HG02973 (cell line): ENCODE measurements around the gene LRRTM4.

Source experiments
- ATAC-seq: cut with Tn5 transposase; IDR thresholded peaks from one replicate; pipeline ENCODE4 v1.9.1; 2021; ENCODE audit warnings: moderate library complexity; ENCODE audit not compliant: unreplicated experiment

Gene LRRTM4

GRCh38 chr2:77325395-77325794 lies 196.8 kb downstream of the LRRTM4 start:
- ATAC-seq = no peak

GRCh38 chr2:77322431-77322830 lies 199.7 kb downstream of the LRRTM4 start:
- no peak for ATAC-seq

DNA sequence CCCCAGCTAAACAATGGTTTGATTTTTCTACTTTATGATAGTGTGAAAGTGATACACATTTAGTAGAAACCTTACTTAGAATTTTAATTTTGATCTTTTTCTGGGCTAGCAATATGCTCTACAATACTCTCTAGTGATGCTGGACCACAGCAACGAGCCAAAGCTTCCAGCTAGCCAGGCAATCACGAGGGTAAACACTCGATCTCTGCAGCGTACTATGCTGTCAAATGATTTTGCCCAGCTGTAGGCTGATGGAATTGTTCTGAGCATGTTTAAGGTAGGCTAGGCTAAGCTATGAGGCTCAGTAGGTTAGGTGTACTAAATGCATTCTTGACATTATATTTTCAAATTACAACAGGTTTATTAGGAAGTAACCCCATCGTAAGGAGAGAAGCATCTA lies 207.5 kb downstream of the LRRTM4 start:
- ATAC-seq = no peak

DNA sequence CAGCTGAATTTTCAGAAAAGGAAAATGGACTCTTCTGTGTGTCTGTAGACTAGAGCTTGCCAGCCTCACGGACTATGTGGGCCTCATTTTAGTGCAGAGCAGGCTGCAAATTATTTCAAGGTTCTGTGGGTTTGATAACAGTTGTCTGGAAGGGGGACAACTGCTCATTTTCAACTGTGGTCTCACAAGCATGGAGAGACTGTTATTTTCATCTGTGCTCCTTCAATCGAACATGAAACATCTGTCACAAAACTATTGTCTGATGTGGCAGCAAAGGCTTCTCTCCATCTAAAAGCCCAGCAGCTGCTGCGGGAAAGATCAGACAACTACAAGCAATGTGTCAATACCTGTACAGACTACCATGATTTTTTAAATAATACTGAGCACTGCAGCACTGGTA lies 211.8 kb downstream of the LRRTM4 start:
- ATAC-seq = no peak

DNA sequence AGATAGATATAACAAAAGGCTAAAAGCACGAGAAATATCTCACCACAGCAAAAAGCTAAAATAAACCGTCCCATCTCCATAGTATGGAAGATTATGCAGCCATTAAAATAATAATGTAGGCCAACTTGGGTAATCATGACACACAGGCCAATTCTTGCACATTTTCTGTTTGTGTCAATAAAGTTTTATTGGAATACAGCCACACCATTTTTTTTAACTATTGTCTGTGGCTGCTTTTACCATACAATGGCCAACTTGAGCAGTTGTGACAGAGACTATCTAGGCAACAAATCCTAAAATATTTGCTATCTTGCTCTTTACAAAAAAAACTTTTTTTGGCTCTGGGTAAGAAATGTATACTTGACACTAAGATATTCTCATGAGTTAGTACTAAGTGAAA lies 212.5 kb downstream of the LRRTM4 start:
- ATAC-seq = no peak

DNA sequence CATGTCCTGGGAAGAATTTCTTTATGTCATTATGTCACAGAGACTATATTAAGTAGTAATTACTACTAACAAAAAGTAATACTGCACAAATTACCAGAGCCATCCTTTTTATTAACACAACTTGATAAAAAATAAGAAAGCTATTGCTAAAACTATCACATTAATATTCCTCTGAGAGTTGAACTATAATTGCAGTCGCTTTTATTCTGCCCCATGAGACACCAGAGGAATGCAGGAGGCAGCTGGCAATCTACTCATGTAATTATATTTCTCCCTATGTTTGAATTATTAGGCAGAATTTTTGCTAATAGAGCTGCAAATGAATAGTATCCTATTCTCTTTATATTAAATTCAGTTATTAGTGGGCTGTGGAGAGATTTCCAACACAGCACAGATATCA lies 220.7 kb downstream of the LRRTM4 start:
- no peak for ATAC-seq

- ATAC-seq = no peak
These were observed 225.4 kb downstream of the LRRTM4 start for GRCh38 chr2:77296791-77297190.

DNA sequence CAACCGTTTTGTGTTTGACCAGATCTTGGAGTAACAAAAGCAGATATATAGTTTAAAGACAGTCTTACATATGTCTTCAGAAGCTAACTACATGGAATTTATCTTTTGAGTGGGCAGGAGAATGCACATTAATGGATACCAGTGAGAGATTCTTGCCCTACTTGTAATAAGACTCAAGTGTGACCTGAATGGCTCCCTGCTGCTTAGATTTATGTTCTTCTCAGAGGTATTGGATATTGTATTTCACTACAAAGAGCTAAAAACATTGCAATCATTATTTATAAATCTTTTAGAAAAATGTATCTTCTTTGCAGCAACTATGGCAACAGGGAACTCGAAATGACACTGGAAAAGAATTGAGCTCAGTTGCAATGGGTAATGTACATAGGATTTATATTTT lies 227.7 kb downstream of the LRRTM4 start:
- no peak for ATAC-seq

DNA sequence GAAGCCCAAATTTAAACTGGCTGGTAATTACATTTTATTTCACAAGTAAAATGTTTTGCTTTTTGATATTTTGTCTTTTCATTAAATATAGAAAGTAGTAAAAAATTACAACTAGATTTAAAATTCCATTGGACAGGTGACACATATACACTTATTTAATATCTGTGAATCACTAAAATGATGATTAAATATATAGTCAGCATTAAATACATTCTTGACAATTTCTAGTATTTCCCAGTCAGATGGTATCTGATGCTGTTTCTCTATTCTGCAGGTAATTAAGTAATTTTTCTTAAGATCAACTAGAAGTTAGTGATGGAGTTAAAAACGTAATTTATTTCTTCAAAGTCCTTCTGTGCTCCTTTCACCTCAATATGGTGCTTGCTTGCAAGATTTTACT lies 237.8 kb downstream of the LRRTM4 start:
- no peak for ATAC-seq

GRCh38 chr2:77271262-77271661 lies 250.9 kb downstream of the LRRTM4 start:
- ATAC-seq = no peak

DNA sequence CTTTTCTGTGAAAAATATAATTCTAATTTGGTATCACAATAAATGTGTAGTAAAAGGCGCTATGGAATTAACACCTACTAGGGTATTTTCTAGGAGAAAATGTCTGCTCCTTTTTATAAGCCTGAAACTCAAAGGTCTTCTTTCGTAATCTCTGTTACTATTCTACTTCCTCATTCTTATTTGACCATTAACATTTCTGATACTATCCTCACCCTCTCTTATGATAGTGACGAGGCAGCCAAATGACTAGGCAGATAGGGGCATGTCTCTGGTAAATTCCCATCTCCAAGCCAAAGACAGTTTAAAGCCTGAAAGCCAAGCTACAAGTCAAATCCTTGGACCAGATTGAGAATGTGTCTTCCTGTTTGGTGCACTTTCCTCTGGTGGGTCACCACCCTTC lies 251.7 kb downstream of the LRRTM4 start:
- no peak for ATAC-seq

DNA sequence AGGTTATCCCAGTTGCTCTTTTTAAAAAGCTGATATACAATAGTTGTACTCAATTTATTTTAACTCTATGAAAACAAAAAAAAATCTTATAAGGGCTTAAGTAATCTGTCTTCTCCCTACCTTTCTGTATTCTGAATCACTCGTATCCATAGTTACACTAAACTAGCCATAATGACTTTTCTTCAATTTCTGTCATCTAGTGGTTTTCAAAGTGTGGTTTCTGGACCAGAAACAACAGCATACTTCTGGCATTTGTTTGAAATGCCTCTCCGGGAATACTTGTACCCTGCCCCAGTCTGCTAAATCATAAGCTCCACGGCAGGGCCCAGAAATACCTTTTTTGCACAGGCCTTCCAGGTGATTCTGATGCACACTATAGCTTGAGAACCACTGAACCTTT lies 253.6 kb downstream of the LRRTM4 start:
- ATAC-seq = no peak

DNA sequence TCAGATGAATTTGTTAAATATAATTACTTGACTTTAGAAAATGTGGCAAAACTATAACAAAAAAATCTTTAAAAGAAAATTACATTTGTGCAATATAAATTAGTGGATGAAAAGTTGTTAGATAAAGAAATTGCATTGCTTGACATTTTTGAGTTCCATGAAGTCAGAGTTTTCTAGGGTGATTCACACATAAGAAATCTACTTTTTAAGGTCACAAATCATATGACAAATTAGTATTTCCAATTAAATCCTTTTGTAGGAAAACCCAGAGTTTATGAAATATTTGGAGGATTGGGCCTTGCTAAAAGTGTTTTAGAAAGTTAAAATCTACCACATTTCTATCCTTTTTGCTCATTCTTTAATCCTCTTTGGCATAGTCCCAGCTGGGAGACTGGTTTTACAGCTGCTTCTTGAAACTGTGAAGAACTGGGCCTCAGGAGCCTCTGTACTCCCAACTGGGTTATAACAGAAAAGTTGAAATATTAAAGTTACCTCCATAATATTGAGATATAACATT lies 289.2 kb downstream of the LRRTM4 start:
- no peak for ATAC-seq

DNA sequence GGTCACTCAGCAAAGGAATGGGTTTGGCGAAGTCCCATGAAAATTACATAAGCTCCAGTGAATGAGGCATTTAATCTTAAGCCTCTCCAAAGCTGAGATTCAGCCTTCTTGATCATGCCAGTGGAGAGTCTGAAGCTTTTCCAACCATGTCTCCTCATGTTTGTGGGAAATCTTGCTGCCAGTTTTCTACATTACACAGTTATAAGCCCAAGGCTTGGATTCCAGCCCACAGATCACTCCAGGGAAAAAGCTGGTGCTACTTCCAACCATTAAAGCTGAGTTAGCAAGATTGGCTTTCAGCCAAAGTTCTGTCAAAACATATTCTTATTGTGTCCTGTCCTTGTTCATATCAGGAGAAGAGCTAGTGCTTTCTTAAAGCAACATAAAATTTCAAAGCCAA lies 293.8 kb downstream of the LRRTM4 start:
- ATAC-seq = no peak

GRCh38 chr2:77210725-77211124 lies 311.5 kb downstream of the LRRTM4 start:
- no peak for ATAC-seq

GRCh38 chr2:77207331-77207730 lies 314.8 kb downstream of the LRRTM4 start:
- no peak for ATAC-seq

GRCh38 chr2:77201755-77202154 lies 320.4 kb downstream of the LRRTM4 start:
- no peak for ATAC-seq

DNA sequence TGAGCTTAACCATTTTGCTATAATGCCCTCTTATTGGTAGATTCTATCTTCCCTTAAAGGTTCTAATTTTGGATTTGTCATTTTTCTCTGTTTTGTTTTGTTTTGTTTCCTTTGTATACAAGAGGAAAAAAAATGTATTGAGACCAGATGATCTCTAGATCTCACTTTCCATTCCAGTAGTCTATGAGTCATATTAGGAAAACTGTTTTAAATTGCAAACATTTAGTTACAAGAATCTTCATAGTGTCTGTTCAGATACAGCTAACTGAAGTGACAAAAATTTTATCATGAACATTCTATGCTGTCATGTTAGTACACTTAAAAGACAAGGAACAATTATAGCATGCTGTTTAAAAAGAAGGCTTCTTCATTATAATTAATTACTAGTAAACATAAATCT lies 322.8 kb downstream of the LRRTM4 start:
- no peak for ATAC-seq

GRCh38 chr2:77193858-77194448 lies 328.2 kb downstream of the LRRTM4 start:
- no peak for ATAC-seq

- no peak for ATAC-seq
These were observed 329.3 kb downstream of the LRRTM4 start for GRCh38 chr2:77192811-77193289.

DNA sequence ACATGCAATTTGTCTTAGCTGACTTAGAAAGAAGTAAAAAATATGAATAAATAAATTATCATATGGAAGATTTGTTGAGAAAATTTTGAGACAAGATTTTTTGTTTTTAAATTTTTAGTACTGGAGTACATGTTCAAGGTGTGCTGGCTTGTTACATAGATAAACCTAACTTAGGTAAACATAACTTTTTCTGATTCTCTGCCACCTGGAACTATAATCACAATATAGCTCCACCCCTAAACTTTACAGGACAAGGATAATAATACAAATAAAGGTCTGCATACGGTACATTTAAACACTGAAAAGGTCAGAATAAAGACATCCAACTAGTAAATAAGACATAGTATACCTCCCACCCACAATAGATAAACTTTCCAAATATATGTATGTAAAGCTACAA lies 330.5 kb downstream of the LRRTM4 start:
- ATAC-seq = no peak

DNA sequence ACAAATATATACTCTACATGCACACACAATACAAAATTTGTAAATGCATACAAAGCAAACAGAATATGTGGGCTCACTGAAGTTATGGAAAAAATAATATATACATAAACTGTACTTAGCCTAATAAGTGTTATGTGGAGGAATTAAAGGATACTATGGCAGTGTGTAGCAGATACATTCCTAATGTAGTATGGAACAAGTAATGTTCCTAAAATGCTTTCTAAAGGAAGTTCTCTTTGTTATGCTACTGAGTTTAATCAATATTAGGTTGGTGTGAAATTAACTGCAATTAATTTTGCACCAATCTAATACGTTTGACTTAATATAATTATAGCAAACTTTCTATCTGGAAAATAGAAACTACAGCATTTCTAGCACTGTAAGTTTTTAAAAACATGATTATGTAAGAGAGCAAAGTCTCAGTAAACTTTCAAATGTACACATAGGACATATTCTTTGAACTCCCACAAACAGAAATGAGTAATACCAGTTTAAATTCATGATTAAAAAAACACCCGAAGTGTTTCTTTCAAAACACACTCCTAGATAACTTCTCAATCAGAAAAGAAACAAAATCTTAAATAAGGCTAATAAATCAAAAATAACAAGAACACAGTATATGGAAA lies 331.3 kb downstream of the LRRTM4 start:
- ATAC-seq = no peak

GRCh38 chr2:77185052-77185451 lies 337.1 kb downstream of the LRRTM4 start:
- ATAC-seq = no peak
